ENCODE results near the gene HNRNPA2B1.

Gene HNRNPA2B1

GRCh38 chr7:26147030-26147429 is 53.5 kb downstream of the HNRNPA2B1 start:
- DNase-seq (ENCODE audit: low spot score), result no peak

DNA sequence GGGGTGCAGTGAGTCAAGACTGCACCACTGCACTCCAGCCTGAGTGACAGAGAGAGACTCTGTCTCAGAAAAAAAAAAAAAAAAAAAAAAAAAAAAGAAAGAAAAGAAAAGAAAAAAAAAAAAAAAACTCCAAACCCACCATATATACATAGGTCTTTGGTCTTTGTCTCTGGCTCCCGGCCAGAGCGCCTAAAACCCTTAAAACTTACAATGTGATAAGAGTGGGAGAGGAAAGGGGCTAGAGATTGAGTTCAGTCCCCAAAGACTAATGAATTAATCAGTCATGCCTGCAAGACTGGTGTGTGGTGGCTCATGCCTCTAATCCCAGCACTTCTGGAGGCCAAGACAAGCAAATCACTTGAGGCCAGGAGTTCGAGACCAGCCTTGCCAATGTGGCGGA is 55.3 kb downstream of the HNRNPA2B1 start:
- no peak for DNase-seq (ENCODE audit: low spot score)

GRCh38 chr7:26144184-26145080 is 56.1 kb downstream of the HNRNPA2B1 start:
- DNase-seq (ENCODE audit: low spot score), result no peak

GRCh38 chr7:26143298-26144048 is 57.1 kb downstream of the HNRNPA2B1 start:
- DNase-seq (ENCODE audit: low spot score), result no peak

- DNase-seq (ENCODE audit: low spot score), result no peak
These were observed 59.5 kb downstream of the HNRNPA2B1 start for GRCh38 chr7:26141077-26141476.

DNA sequence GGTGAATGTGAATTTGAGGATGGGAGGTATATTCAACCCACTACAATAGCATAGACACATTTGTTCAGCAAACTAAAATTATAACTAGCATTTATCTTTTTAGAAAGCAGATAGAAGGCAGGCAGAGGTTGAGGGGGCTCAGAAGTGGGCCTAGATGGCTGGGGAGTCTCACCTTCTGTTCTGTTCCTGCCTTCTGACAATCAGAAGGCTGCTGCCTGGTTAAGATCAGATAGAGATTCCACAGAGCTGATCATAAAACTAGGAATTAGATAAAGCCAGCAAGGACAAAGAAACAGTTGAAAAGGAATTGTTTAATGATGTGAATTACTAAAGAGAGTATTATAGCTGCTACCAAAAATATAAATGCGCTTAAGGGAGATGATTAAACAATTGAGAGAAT is 60.2 kb downstream of the HNRNPA2B1 start:
- no peak for DNase-seq (ENCODE audit: low spot score)

Data from putamen (tissue), 1 donor.